Measurements from ENCODE around the gene CFAP77.
"Not testable (repeated sequence)": the region's sequence is repeated elsewhere in the genome, so short reads cannot be mapped to it uniquely, and the experiment has no call there.

CFAP77 gene

DNA sequence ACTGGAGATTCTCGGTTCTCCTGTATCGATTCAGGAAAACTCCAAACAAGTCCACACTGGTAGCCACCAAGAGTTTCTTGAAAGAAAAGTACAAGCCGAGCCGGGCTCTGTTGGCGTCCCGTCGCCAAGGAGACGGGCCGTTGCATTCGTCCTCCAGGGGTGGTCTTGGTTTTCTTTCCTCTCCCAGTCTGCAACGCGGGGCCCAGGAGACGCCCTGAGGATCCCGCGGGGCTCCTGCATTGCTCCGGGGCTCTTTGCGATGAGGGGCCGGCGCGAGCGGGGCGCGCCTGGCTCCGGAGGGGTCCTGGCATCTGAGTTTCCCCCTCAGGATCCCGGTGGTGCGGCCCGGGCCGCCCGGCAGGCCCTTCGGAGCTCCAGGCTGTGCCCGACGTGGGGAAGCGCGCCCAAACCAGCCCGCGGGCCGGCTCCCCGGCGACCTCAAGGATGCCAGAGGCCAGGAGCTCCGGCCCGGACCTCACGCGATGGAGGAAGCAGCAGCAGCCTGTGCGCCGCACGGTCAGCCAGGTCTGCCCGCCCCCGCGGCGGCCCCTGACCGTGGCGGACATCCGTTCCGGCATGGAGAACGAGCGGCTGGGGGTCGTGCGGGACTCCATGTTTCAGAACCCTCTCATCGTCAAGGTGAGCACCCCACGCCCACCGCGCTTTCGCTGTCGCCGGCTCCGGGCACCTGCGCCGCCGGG lies at the start of gene CFAP77:
TSS of gene CFAP77 (plus strand) at position 384 of the 701 bp plus-strand sequence. CDS start at position 445, 61 bp downstream.
- peak; percentile 46 for DNase-seq (ENCODE audit: low spot score)

DNA sequence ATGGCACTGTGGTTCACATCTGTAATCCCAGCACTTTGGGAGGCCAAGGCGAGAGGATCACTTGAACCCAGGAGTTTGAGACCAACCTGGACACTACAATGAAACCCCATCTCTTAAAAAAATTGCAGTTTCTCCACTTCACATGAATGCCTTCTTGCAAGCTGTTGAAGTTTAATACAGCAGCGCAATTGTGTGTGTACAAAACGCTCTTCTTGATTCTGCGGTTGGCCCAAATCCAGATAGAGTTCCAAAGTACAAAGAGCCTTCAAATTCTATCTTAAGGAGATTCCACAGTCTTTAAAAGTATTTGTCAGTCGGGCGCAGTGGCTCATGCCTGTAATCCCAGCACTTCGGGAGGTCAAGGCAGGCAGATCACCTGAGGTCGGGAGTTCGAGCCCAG lies 45.9 kb upstream of the CFAP77 start:
- DNase-seq (ENCODE audit: low spot score) = no peak

DNA sequence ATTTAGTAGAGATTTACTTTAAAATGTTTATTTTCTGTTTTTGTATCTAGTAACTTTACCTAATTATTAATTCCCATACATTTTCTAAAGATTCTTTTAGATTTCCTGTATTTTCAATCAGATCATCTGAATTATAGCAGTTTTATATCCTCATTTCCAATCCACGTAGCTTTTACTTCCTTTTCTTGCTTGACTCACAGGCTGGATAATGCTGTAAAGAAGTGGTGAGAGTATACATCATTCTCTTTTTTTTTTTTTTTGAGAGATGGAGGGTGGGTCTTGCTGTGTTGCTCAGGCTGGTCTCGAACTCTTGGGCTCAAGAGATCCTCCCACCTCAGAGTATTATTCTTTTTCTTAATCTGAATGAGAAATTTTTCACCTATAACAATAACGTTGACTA lies 44.0 kb upstream of the CFAP77 start:
- DNase-seq (ENCODE audit: low spot score) = no peak

DNA sequence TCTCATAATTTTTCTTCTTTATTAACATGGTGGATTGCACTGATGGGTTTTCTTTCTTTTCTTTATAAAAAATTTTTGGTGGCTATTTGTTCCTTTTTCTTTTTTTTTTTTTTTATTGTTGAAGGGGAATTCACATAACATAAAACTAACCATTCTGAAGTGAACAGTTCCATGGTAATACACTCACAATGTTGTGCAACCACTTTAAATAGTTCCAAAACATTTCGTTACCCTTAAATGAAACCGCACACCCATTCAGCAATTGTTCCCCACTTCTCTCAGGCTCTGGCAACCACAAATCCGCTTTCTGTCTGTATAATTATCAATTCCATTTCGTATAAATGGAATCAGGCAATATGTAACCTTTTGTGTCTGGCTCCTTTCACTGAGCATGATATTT lies 43.5 kb upstream of the CFAP77 start:
- DNase-seq (ENCODE audit: low spot score) = no peak

DNA sequence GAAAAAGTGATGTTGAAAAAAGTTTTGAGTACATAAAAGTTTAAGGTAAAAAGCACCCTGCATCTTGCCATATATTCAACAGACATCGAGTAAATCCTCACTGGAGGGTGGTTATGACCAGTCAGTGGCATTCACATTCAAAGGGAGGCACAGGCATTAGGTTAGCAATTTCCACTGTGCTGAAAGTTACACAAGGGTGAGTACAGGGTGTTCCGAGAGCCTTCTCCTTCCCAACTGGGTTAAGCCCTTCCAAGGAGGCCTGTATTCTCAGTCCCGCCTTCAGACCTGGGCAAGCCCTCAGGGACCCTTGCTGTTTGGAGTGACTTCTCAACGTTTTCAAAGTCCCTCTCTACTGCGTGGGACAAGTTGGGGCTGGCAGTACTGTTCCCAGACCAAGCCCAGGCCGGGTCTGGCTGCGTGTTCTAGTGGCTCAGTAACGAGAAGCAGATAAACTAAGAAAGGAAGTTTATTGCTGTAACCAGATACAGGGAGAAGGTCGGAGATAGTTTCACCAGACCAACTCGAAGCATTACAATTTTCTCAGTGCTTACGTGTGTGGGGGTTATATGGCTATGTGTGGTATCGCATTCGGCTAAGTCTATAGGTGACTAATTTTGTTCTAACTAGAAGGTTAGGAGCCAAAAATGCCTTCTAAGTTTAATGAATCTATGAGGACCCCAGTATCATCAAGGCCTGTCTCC lies 42.2 kb upstream of the CFAP77 start:
- no peak for DNase-seq (ENCODE audit: low spot score)

DNA sequence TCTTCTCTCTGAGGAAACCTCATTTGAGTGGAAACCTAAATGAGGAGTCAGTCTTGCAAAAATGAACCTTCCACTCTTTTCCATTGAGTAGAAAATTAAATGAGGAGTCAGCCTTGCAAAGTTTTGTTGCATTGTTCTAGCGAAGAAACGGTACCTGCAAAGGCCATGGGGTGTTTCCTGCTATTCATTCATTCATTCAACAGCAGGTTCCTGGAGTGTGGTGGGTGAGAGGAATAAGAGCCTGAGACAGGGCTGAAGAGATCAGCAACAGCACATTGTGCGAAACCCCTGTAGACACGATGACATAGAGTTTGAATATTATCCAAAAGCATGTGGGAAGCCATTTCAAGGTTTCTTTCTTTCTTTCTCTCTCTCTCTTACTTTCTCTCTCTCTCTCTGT lies 40.6 kb upstream of the CFAP77 start:
- no peak for DNase-seq (ENCODE audit: low spot score)

DNA sequence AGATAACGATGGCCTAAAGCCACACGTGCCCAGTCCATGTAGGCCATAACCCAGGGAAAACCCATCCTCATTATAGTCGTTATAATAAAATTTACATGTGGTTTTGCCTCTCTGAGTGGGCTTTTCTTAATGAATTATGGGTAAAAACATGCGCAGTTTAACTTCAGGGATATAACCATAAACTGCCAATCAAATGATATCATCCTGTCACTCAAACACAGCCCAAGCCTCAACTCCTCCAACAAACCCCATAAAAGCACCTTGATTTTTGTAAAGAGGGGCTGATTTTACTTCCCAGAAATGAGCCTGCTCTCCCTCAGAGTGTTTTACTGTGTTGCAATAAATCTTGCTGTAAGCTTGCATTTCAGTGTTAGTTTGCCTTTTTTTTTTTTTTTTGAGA lies 39.4 kb upstream of the CFAP77 start:
- no peak for DNase-seq (ENCODE audit: low spot score)

DNA sequence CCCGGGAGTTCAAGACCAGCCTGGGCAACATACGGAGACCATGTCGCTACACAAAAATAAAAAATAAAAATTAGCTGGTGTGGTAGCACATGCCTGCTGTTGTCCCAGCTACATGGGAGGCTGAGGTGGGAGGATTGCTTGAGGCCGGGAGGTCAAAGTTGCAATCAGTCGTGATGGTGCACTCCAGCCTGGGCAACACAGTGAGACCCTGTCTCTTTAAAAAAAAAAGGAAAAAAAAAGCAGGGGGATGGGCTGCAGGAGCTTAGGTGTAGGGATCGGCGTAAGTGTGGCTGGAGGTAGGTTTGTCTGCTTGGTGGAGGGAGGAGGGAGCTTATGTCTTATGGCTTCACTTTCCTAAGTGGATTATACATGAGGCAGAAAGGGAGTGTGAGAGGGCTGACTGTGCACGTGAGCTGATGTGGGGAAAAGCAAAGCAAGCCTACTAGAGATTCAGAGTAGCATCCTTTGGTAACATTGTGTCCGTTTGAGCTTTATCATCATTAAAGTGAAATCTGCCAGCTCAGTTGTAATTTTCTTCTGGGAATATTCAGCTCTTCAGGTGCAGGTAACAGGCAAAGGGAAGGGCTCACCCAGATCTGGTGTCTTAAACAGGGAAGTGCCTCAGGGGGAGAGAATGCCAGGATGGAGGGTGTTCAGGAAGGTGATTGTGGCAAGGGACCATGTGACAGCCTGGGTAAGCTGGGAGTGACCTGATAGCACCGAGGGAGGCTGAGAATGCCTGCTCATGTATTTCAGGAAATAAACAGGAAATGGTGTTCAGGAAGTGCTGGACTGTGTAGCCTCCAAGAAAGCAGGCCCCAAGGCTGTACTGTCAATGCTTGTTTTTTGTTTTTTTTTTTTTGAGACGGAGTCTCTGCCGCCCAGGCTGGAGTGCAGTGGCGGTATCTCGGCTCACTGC lies 37.6 kb upstream of the CFAP77 start:
- no peak for DNase-seq (ENCODE audit: low spot score)

DNA sequence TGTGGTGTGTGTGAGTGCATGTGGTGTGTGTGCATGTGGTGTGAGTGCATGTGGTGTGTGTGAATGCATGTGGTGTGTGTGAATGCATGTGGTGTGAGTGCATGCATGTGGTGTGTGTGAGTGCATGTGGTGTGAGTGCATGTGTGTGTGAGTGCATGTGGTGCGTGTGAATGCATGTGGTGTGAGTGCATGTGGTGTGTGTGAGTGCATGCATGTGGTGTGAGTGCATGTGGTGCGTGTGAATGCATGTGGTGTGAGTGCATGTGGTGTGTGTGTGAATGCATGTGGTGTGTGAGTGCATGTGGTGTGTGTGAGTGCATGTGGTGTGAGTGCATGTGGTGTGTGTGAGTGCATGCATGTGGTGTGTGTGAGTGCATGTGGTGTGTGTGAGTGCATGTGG lies 32.2 kb upstream of the CFAP77 start:
- not testable (repeated sequence) for DNase-seq (ENCODE audit: low spot score)

DNA sequence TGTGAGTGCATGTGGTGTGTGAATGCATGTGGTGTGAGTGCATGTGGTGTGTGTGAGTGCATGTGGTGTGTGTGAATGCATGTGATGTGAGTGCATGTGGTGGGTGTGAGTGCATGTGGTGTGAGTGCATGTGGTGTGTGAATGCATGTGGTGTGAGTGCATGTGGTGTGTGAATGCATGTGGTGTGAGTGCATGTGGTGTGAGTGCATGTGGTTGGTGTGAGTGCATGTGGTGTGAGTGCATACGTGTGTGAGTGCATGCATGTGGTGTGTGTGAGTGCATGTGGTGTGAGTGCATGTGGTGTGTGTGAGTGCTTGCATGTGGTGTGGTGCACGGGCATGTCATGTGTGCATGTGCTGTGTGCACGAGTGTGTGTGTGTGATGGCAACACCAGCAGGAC lies 31.6 kb upstream of the CFAP77 start:
- DNase-seq (ENCODE audit: low spot score) = not testable (repeated sequence)

DNA sequence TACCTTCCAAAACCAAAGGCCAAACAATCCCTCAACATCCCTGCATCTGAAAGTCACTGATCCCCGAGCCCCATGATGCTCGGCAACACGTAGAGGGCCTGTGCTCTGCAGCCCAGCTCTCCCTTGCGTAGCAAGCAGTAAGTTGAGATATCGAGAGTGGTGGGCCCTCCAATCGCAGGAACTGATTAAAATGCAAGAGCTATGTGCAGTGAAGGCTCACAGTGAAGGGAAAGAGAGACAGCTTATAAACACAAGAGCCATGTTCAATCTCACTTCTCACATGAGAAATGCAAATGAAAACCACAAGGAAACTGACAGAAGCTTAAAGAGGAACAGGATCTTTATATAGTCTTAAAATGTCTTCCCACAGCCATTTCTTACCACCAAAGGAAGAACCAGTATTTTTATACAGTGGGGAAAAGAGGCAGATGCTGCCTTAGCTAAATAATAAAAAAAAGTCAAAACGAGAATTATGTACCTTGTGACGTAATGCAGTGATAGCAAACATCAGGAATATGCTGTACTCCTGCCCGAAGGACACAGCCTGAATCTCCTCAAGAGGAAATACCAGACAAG lies 28.0 kb upstream of the CFAP77 start:
- DNase-seq (ENCODE audit: low spot score) = no peak

DNA sequence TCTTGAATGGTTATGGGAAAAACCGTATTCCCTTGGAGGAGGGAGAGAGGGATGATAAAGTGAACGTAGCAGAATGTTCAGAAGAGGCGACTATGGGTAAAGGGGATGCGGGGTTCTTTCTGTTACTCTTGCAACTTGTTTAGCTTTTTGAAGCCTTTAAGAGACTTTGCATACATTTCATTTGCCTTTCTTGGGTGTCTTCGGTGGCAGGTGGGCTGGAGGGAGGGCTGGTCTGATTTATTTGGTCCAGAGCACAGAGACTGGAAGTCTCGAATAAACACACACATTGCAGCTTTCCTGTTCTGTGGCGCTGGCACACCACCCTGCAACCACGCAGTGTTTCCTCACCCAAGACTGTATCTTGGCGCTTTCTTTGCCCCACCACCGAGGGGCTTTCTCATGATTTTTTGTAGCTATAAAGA lies 26.5 kb upstream of the CFAP77 start:
- no peak for DNase-seq (ENCODE audit: low spot score)

DNA sequence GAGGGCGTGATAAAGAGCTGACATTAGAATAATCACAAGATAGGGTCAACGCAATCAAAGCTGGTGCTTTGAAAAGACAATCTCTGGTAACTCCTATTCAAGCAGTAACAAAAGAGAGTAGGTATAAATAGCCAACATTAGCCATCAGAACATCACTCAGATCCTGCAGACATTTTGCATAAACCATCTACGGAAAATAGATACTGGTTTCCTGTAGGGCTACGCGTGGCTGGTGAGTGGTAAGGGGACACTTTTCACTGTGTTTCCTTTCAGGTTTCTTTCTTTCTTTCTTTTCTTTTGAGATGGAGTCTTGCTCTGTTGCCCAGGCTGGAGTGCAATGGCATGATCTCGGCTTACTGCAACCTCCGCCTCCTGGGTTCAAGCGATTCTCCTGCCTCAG lies 25.6 kb upstream of the CFAP77 start:
- no peak for DNase-seq (ENCODE audit: low spot score)

DNA sequence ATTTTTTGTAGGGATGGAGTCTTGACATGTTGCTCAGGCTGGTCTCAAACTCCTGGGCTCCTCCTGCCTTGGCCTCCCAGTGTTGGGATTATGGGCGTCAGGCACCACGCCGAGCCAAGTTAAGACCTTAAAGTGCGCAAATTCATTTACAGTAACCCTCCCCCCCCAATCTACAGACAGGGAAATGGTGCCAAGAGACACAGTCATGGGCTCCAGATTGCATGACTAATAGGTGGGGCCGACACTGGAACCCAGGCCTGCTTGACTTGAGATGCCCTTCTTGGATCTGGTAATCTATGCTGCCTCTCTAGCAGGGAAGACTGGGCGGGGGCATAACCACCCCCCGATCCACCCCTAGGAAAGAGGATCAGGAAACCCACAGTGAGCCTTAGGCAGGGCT lies 22.9 kb upstream of the CFAP77 start:
- no peak for DNase-seq (ENCODE audit: low spot score)

DNA sequence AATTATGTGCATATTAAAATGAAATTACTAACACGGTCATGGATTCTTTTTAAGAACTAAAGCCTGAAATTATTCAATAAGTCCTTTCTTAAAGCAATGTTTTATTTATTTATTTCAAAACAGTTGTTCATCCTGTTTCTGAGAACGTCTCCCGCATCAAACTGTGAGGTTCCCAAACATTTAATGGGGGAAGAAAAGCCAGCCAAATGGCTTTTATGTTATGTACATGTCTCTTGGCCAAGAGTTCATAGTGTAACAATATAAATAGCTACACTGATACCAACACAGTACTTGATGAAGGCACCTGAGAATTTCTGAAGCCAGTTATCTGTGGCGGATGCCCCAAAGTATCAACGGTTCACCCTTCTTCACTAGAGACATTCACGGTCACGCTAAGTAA lies 19.0 kb upstream of the CFAP77 start:
- DNase-seq (ENCODE audit: low spot score) = no peak

DNA sequence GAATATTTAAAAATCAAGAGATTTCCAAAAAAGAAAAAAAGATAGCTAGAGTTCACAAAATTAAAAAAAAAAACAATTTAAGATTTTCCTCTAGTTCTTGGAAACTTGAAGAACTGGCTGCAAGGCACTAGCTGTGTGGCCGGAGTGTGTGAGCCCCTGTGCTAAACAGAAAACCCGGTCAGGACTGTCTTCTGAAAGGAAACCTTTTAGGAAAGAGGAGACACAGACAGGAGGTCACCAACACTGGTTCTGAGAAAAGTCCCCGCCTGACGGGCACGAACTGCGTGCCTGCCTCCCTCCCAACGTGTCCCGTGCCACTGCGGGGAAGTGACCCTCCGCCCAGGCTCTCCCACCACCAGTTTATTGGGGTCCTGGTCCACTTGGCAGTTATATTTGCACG lies 18.6 kb upstream of the CFAP77 start:
- no peak for DNase-seq (ENCODE audit: low spot score)

DNA sequence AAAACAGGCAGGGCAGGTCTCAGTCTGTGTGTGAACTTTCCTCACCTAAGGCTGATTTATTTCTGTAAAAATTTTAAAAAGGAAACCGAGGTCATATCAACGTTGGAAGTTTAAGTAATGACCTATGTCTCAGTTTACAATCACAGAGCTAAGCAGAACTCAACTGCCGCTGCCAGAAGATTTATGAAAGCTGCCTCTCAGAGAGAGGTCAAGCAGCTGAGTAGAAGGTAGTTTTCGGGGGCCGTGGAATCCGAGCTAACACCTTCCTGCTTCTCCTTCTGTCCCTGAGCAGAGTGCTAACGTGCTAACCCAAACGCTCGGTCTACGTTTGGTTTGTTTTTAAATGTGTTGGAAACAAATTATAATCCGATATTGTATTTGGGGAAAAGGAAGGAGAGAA lies 14.5 kb upstream of the CFAP77 start:
- no peak for DNase-seq (ENCODE audit: low spot score)

DNA sequence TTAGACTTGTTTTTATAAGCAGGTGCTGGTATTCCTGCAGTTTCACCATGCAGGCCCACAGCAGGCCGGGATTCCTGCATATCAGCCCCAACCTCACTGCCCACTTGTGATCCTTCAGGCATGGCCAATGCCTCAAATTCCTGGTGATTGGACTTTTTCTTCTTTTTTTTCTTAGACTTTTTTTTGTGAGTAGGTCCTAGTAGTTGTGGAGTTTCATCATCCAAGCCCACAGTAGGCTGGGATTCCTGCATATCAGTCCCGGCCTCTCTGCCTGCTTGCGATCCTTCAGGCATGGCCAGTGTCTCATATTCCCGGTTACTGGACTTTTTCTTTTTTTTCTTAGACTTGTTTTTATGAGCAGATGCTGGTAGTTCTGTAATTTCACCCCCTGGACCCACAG lies 8.2 kb upstream of the CFAP77 start:
- no peak for DNase-seq (ENCODE audit: low spot score)

DNA sequence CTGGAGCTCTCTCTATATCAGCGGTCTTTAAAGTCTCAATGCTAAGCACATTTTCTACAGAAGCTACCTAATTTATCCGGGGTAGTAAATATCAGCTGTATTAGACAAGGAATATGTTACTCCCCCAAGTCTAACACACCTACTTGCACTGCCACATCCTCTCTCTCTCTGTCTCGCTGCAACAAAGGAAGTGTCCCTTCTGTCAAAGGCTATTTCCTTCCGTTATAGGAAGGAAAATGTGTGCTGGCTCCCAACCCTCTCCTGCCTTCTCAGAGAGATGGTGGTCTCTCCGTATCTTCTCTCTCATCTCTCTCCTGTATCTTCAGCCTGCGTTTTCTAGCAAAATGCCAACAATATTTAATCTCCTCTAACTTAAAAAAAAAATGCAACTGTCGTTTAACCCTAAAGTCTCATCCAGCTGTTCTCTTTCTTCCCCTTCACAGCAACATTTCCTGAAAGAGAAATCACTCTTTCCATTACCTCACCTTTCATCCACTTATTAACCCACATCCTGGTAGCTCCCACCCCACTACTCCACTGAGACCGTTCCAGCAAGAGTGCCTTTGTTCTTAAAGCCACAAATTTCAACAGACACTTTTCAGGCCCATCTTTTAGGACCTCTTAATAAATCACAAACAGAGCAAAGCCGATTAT lies 5.7 kb upstream of the CFAP77 start:
- no peak for DNase-seq (ENCODE audit: low spot score)

DNA sequence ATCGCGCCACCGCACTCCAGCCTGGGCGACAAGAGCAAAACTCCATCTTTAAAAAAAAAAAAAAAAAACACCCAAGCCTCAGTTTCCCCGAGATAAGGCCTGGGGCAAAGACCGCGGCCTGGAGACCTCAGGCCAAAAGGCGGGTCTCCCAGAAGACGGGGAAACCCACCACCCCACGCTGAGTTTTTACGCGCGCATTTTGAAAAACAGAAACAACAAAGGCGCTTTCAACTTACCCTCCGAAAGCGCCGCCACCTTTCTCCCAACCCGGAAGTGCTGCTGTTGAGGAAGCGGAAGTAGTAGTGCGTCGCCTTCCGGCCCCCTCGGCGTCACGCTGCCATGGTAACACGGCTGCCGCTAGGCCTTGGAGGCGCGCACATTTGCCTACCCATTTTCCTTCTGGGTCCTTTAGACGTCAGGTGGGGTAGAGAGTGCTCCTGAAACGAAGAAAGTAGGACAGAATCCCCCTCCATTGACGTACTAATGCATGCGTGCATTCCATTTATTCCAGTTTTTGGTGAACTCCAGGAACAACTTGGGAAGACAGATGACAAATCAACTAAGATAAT lies 3.4 kb upstream of the CFAP77 start, which contains the start of gene TTF1:
TSS of gene TTF1 (minus strand) at position 287 of the 569 bp plus-strand sequence. CDS start 4,019 bp downstream, outside the sequence.
- peak; percentile 88 for DNase-seq (ENCODE audit: low spot score)

DNA sequence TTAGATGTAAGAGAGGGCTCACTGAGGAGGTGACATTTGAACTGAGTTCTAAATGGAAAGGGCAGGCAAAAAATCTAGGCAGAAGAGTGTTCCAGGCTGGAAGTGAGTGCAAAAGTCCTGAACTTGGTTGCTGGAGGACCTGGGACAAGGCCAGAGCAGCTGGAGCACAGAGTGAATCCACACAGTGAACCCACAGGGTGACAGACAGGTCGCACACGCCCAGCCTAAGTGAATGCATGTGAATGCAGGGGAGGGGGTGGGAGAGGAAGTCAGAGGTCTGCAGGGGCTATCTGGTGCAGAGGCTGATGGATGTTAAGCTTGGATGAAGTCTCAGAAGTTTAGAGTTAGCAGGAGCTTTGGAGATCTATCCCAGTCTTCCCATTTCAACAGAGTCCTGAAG lies 2.8 kb upstream of the CFAP77 start:
- no peak for DNase-seq (ENCODE audit: low spot score)

Data from hematopoietic multipotent progenitor cell treated with erythropoietin and hydrocortisone succinate and interleukin-3 and kit ligand, for 17 days (in vitro differentiated cells).